NB4 (cell line): ENCODE data around the gene LRMDA.

Experiments used
- CTCF ChIP-seq: IDR thresholded peaks from one replicate; pipeline ENCODE4 v1.5.1; 2012; ENCODE audit warnings: low read depth, low read length
- MYC ChIP-seq: IDR thresholded peaks from 2 replicates; pipeline ENCODE4 v1.6.1; 2011; ENCODE audit warnings: low read depth, low read length
- POLR2A ChIP-seq: IDR thresholded peaks from 2 replicates; pipeline ENCODE4 v1.6.1; 2011; ENCODE audit warnings: mild to moderate bottlenecking; ENCODE audit not compliant: insufficient read length; ENCODE audit errors: extremely low read depth

GRCh38 chr10:76149182-76149581 lies 717.8 kb downstream of the LRMDA start:
- TF ChIP-seq CTCF (no peak), POLR2A (no peak), MYC (no peak)
